BJ (cell line): ENCODE measurements around the gene GPR39. TPM values are rescaled to one million over a fixed set of nuclear protein-coding genes. Genes with fewer than 3 reads are reported as not detected.
A peak's percentile ranks its signal among the peaks of the same experiment; 100 is the strongest.

Experiments used
- CTCF ChIA-PET: fragments of 350-600 bp; formaldehyde crosslinking; extraction: SDS; loops from one replicate; lab custom pipeline; 2021; ENCODE audit warnings: antibody characterized with exemption, inconsistent platforms; lab: Yijun Ruan, JAX
- POLR2A ChIA-PET: fragments of 300-600 bp; sonication (Branson Sonifier 250); formaldehyde crosslinking; extraction: SDS; loops from one replicate; lab custom pipeline; 2021; ENCODE audit warnings: antibody characterized with exemption; lab: Charles Lee
- DNase-seq: peaks from one replicate; pipeline ENCODE4 v3.0.0-alpha.2; 2011; ENCODE audit warnings: low read depth
- H3K27me3 ChIP-seq: 2 replicates; pipeline ENCODE4 v1.6.0; 2011; ENCODE audit warnings: low read length; ENCODE audit not compliant: control insufficient read depth, insufficient read depth
- H3K36me3 ChIP-seq: 2 replicates; pipeline ENCODE4 v1.5.1; 2011; ENCODE audit warnings: low read length; ENCODE audit not compliant: control insufficient read depth, insufficient read depth
- H3K4me3 ChIP-seq: 2 replicates; pipeline ENCODE4 v1.5.1; 2011; ENCODE audit warnings: low read depth, mild to moderate bottlenecking, control low read depth, low read length
- CTCF ChIP-seq: IDR thresholded peaks from 2 replicates; pipeline ENCODE4 v1.5.1; 2011; ENCODE audit warnings: low read depth, mild to moderate bottlenecking, control low read depth, inconsistent platforms, low read length, moderate library complexity; ENCODE audit not compliant: insufficient read depth
- polyA plus RNA-seq: library from polyadenylated mRNA; depleted of rRNA; stranded (reverse); fragments of >200 nt; gene quantifications from 2 replicates; pipeline ENCODE4 v1.2.3, GENCODE V29; 2011

Gene GPR39
- polyA plus RNA-seq, 1 experiment, result 2.3 TPM

- peak; percentile 57 for DNase-seq
- Histone ChIP-seq H3K27me3 (peaks cover 8% of the 10 kb centered on the region), H3K4me3 (peak overlapping the region; percentile 43; the same call in 1 of the 2 replicates), H3K36me3 (no peaks in the 10 kb centered on the region)
- no peak for TF ChIP-seq CTCF
- ChIA-PET POLR2A (no interaction called here), CTCF (no interaction called here)
These were observed 254.7 kb downstream of the GPR39 start for GRCh38 chr2:132671151-132671835.

- CTCF ChIA-PET, result interaction anchor here (1.0 to 1.3 kb wide), 2 partner anchors 17 to 19 kb away, joined by 3 to 4 read pairs; no protein-coding TSS in a partner anchor
- no peak for DNase-seq
- Histone ChIP-seq H3K4me3 (no peak overlapping the region), H3K27me3 (no peaks in the 10 kb centered on the region), H3K36me3 (no peaks in the 10 kb centered on the region)
- POLR2A ChIA-PET, result no interaction called here
- TF ChIP-seq CTCF, result no peak
These were observed 260.4 kb downstream of the GPR39 start for GRCh38 chr2:132676999-132677398.

- Histone ChIP-seq H3K27me3 (no peaks in the 10 kb centered on the region), H3K36me3 (no peaks in the 10 kb centered on the region), H3K4me3 (no peak overlapping the region)
- no peak for TF ChIP-seq CTCF
- DNase-seq, result no peak
- ChIA-PET POLR2A (no interaction called here), CTCF (interaction anchor here (0.7 to 1.3 kb wide), 2 partner anchors 18 to 221 kb away, joined by 3 read pairs; no protein-coding TSS in a partner anchor)
These were observed 261.1 kb downstream of the GPR39 start for GRCh38 chr2:132677661-132678060.

GRCh38 chr2:132678483-132678882, 261.9 kb downstream of the GPR39 start:
- no peaks in the 10 kb centered on the region for H3K36me3 ChIP-seq
- ChIA-PET CTCF (no interaction called here), POLR2A (no interaction called here)
- no peak overlapping the region for H3K4me3 ChIP-seq
- no peak for DNase-seq
- no peaks in the 10 kb centered on the region for H3K27me3 ChIP-seq
- no peak for TF ChIP-seq CTCF

- no peak for DNase-seq
- ChIA-PET CTCF (no interaction called here), POLR2A (no interaction called here)
- TF ChIP-seq CTCF, result no peak
- Histone ChIP-seq H3K36me3 (no peaks in the 10 kb centered on the region), H3K4me3 (no peak overlapping the region), H3K27me3 (no peaks in the 10 kb centered on the region)
These were observed 263.9 kb downstream of the GPR39 start for GRCh38 chr2:132680544-132680943.
